Astrocyte (in vitro differentiated cells and primary cell): ENCODE data around the gene ITGAE.

Experiments used
- EZH2 ChIP-seq: IDR thresholded peaks from 2 replicates; pipeline ENCODE4 v1.6.1; 2012; ENCODE audit warnings: mild to moderate bottlenecking, low read length, inconsistent platforms; ENCODE audit not compliant: insufficient read depth
- TF ChIP-seq, protein P1 (sequence below): IDR thresholded peaks from 2 replicates; pipeline ENCODE4 v1.5.1; 2011; ENCODE audit warnings: low read depth, mild to moderate bottlenecking, inconsistent platforms, low read length, moderate library complexity; ENCODE audit not compliant: insufficient read depth

DNA sequence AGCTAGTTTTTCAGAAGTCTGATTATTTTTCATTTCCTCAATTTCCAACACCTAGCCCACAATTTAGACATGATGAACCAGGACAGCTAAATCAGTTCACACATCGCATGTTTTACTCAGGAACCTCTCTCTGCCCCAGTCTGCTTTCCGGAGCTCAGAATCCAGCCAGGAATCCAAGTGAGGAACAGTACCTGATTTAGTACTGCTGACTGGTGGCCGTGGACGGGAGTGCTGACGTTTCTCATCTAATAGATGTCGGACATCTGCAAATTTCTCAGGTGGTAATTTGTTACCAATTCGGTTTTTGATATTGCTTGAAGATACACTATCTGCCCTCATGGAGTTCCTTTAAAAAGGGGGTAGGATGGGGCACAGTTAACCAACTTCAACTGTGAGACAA is 14.9 kb upstream of the ITGAE start:
- TF ChIP-seq, protein P1, sequence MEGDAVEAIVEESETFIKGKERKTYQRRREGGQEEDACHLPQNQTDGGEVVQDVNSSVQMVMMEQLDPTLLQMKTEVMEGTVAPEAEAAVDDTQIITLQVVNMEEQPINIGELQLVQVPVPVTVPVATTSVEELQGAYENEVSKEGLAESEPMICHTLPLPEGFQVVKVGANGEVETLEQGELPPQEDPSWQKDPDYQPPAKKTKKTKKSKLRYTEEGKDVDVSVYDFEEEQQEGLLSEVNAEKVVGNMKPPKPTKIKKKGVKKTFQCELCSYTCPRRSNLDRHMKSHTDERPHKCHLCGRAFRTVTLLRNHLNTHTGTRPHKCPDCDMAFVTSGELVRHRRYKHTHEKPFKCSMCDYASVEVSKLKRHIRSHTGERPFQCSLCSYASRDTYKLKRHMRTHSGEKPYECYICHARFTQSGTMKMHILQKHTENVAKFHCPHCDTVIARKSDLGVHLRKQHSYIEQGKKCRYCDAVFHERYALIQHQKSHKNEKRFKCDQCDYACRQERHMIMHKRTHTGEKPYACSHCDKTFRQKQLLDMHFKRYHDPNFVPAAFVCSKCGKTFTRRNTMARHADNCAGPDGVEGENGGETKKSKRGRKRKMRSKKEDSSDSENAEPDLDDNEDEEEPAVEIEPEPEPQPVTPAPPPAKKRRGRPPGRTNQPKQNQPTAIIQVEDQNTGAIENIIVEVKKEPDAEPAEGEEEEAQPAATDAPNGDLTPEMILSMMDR = peak; percentile 6
- TF ChIP-seq EZH2 = no peak
